Endothelial cell of umbilical vein (primary cell): Measurements from ENCODE around the gene SCARF1.

Experiments
- CTCF ChIP-seq, 2 donors: IDR thresholded peaks; 1 replicate in 1 of 2; 2 replicates in 1 of 2; pipeline ENCODE4 v1.5.1; 2011; ENCODE audit warnings: low read length in 2 of 2, mild to moderate bottlenecking in 2 of 2, moderate library complexity in 2 of 2, control low read depth in 1 of 2, inconsistent platforms in 1 of 2, low read depth in 1 of 2; ENCODE audit not compliant: insufficient read depth in 1 of 2; ENCODE audit errors: extremely low read depth in 1 of 2
- POLR2AphosphoS5 ChIP-seq: IDR thresholded peaks from 2 replicates; pipeline ENCODE4 v1.6.1; 2012; ENCODE audit warnings: low read depth, mild to moderate bottlenecking, control low read depth, low read length, moderate library complexity; ENCODE audit not compliant: insufficient read depth

GRCh38 chr17:1584167-1584566, 61.4 kb downstream of the SCARF1 start:
- TF ChIP-seq POLR2AphosphoS5 (no peak), CTCF (IDR thresholded peaks at IDR 0.05; ENCODE audit: extremely low read depth in 1 of 2, insufficient read depth in 1 of 2, low read depth in 1 of 2, low read length in 2 of 2) (no peak)
